K562 (cell line): ENCODE results near the gene BCL2L15. TPM values are rescaled to one million over a fixed set of nuclear protein-coding genes. Genes with fewer than 3 reads are reported as not detected.

Experiments used
- ATF1 ChIP-seq, 2 experiments: fragments of 450-650 bp in 1 of 2; IDR thresholded peaks; 2 replicates each; pipeline ENCODE4 v1.6.1; 2016; ENCODE audit warnings: missing compliant biosample characterization in 1 of 2, missing genetic modification characterization in 1 of 2
- CCNT2 ChIP-seq: IDR thresholded peaks from 2 replicates; pipeline ENCODE4 v1.6.1; 2011; ENCODE audit warnings: borderline replicate concordance, low read depth, mild to moderate bottlenecking, moderate library complexity, mixed read lengths, low read length; ENCODE audit not compliant: insufficient read length; ENCODE audit errors: extremely low read depth
- KDM5B ChIP-seq: fragments of 200-600 bp; sonication (generic); IDR thresholded peaks from 2 replicates; pipeline ENCODE4 v1.6.1; 2012; ENCODE audit warnings: low read depth, mild to moderate bottlenecking, moderate library complexity, low read length, control low read depth, inconsistent platforms; ENCODE audit not compliant: insufficient replicate concordance
- MEF2D ChIP-seq: conservative IDR thresholded peaks from 2 replicates; pipeline ENCODE4 v1.6.1; 2016; ENCODE audit warnings: low read depth, missing genetic modification characterization, missing compliant biosample characterization
- NONO ChIP-seq, 2 experiments: fragments of 200-400 bp in 1 of 2; fragments of 450-650 bp in 1 of 2; formaldehyde crosslinking in 1 of 2; IDR thresholded peaks; 2 replicates each; pipeline ENCODE4 v1.6.1; 2017; ENCODE audit warnings: low read depth in 2 of 2, mild to moderate bottlenecking in 2 of 2, moderate library complexity in 2 of 2, low read length in 1 of 2
- SMARCA4 ChIP-seq: fragments of 450-650 bp; IDR thresholded peaks from 2 replicates; pipeline ENCODE4 v1.6.1; 2016
- ZNF134 ChIP-seq: fragments of 250-450 bp; sonication (Bioruptor Pico); conservative IDR thresholded peaks from 2 replicates; pipeline ENCODE4 v1.4.0; 2020
- ZNF239 ChIP-seq: fragments of 250-450 bp; sonication (Bioruptor Pico); IDR thresholded peaks from 2 replicates; pipeline ENCODE4 v1.4.0; 2020; ENCODE audit warnings: mild to moderate bottlenecking
- ZNF41 ChIP-seq: fragments of 250-450 bp; sonication (Bioruptor Pico); conservative IDR thresholded peaks from 2 replicates; pipeline ENCODE4 v1.4.0; 2020; ENCODE audit warnings: mild to moderate bottlenecking
- polyA plus RNA-seq, 8 experiments: library from polyadenylated mRNA; depleted of rRNA in 4 of 8; stranded (reverse) in 5 of 8; unstranded in 3 of 8; fragments of >200 nt; fragmentation: Nextera tagmentation in 2 of 8; fragmentation: Illumina TruSeq in 1 of 8; extraction: Ambion mirVana in 2 of 8; extraction: Trizol in 1 of 8; gene quantifications; 2 replicates each; pipeline versions ENCODE4 v1.2.1 to v1.2.3, GENCODE V29; 2011 to 2014; ENCODE audit warnings: inconsistent platforms in 1 of 8, missing spikeins in 1 of 8
- total RNA-seq, 7 experiments: library from RNA; depleted of rRNA in 6 of 7; stranded (reverse); fragments of >200 nt in 6 of 7; fragmentation: Illumina TruSeq in 2 of 7; extraction: Trizol in 2 of 7; gene quantifications; 2 replicates each; pipeline versions ENCODE4 v1.2.1 to v1.2.3, GENCODE V29; 2011 to 2021; ENCODE audit warnings: low replicate concordance in 1 of 7
- TF ChIP-seq, protein P1 (sequence below): fragments of 450-650 bp; formaldehyde crosslinking; IDR thresholded peaks from 2 replicates; pipeline ENCODE4 v1.4.0; 2022; ENCODE audit warnings: missing genetic modification characterization
- TF ChIP-seq, protein P2 (sequence below): fragments of 450-650 bp; IDR thresholded peaks from 2 replicates; pipeline ENCODE4 v1.6.1; 2016; ENCODE audit warnings: antibody characterized with exemption
- TF ChIP-seq, protein P3 (sequence below), 3 experiments: fragments of 200-800 bp in 1 of 3; sonication (Bioruptor generic) in 1 of 3; sonication (generic) in 1 of 3; formaldehyde crosslinking in 1 of 3; IDR thresholded peaks; 2 replicates each; pipeline versions ENCODE4 v1.6.1 to v1.8.0; 2016 to 2022; ENCODE audit warnings: mild to moderate bottlenecking in 2 of 3, missing compliant biosample characterization in 2 of 3, missing genetic modification characterization in 2 of 3, missing genetic modification reagents in 1 of 3
- TF ChIP-seq, protein P4 (sequence below): sonication (generic); formaldehyde crosslinking; IDR thresholded peaks from 2 replicates; pipeline ENCODE4 v1.8.0; 2022; ENCODE audit warnings: mild to moderate bottlenecking, missing genetic modification reagents, borderline replicate concordance
- TF ChIP-seq, protein P5 (sequence below): fragments of 450-650 bp; IDR thresholded peaks from 2 replicates; pipeline ENCODE4 v1.6.1; 2018; ENCODE audit warnings: mild to moderate bottlenecking, low read depth; ENCODE audit not compliant: partially characterized antibody
- TF ChIP-seq, protein P6 (sequence below), 2 experiments: fragments of 200-800 bp in 1 of 2; sonication (Bioruptor generic) in 1 of 2; sonication (generic) in 1 of 2; formaldehyde crosslinking in 1 of 2; IDR thresholded peaks in 1 of 2; conservative IDR thresholded peaks in 1 of 2; 2 replicates each; pipeline versions ENCODE4 v1.5.0 to v1.6.1; 2016 to 2020; ENCODE audit warnings: missing compliant biosample characterization in 1 of 2, missing genetic modification characterization in 1 of 2, missing genetic modification reagents in 1 of 2

The BCL2L15 gene
- total and polyA plus RNA-seq, 9 of the 15 experiments (the other 6 are each of a cell fraction or from before 2014, with no cell fraction given), result 0.06 to 0.42 (median 0.28) TPM; not detected in 1

DNA sequence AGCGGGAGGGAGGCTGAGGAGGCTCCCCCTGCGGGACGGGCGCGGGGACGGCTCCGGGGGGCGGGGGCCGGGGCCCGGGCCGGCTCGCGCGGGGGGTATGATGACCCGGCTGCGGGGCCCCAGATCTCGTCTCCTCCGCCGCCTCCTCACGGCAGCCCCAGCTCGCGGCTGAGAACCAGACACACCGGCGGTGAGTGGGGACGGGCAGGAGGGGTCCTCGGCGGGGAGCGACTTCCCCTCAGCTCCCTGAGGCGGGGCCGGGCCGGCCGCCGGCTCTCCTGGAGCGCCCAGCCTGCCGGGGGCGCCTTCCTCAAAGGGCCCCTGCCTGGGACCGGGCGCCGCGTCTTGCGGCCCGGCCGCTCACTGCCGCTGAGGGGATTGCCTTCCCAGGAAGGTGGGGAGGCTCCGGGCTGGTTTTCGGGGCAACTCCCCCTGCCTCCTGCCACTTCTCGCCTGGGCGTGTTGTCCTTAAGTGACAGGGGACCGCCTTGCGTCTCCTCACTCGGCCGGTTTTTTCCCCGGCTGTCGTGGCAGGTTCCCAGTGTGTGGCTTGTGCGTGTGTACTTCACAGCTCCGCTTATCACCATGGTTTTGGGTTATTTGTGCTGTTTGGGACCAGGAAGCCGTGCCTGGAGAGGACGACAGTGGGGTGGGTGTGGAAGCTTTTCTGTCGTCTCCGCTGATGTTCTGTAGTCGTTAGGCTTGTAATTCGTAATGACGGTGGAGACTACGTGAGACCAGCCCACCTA lies 42.5 kb upstream of the BCL2L15 start (continued):
- TF ChIP-seq, protein P1, sequence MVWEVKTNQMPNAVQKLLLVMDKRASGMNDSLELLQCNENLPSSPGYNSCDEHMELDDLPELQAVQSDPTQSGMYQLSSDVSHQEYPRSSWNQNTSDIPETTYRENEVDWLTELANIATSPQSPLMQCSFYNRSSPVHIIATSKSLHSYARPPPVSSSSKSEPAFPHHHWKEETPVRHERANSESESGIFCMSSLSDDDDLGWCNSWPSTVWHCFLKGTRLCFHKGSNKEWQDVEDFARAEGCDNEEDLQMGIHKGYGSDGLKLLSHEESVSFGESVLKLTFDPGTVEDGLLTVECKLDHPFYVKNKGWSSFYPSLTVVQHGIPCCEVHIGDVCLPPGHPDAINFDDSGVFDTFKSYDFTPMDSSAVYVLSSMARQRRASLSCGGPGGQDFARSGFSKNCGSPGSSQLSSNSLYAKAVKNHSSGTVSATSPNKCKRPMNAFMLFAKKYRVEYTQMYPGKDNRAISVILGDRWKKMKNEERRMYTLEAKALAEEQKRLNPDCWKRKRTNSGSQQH (CRISPR knock-in tag), result peak; percentile 60; the same call in 1 of the 2 replicates
- TF ChIP-seq, protein P2, sequence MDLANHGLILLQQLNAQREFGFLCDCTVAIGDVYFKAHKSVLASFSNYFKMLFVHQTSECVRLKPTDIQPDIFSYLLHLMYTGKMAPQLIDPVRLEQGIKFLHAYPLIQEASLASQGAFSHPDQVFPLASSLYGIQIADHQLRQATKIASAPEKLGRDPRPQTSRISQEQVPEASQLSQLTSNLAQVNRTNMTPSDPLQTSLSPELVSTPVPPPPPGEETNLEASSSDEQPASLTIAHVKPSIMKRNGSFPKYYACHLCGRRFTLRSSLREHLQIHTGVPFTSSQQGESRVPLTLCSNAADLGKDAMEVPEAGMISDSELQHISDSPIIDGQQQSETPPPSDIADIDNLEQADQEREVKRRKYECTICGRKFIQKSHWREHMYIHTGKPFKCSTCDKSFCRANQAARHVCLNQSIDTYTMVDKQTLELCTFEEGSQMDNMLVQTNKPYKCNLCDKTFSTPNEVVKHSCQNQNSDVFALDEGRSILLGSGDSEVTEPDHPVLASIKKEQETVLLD, result no peak
- TF ChIP-seq SMARCA4 (0 out of 2 replicates have a peak, but pooled peaks have one; percentile 13), NONO (IDR thresholded peaks at IDR 0.05; ENCODE audit: low read depth in 2 of 2, low read length in 1 of 2) (peak in 1 of 2 experiments; percentile 6; a peak in 1 of 4 replicates), ZNF134 (CRISPR knock-in tag) (no peak), MEF2D (tag) (no peak), ATF1 (CRISPR knock-in tag; IDR thresholded peaks at IDR 0.05) (no peak), ATF1 (tag; IDR thresholded peaks at IDR 0.05) (peak; percentile 7; the same call in 1 of the 2 replicates), KDM5B (peak; percentile 54), ZNF239 (CRISPR knock-in tag) (0 out of 2 replicates have a peak, but pooled peaks have one; percentile 23), CCNT2 (peak; percentile 14), ZNF41 (0 out of 2 replicates have a peak, but pooled peaks have one; percentile 8)
- TF ChIP-seq, protein P3, sequence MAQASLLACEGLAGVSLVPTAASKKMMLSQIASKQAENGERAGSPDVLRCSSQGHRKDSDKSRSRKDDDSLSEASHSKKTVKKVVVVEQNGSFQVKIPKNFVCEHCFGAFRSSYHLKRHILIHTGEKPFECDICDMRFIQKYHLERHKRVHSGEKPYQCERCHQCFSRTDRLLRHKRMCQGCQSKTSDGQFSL (CRISPR knock-in tag; IDR thresholded peaks at IDR 0.05), result peak; percentile 39
- TF ChIP-seq, protein P3 (tag; IDR thresholded peaks at IDR 0.05), result no peak
- TF ChIP-seq, protein P4, sequence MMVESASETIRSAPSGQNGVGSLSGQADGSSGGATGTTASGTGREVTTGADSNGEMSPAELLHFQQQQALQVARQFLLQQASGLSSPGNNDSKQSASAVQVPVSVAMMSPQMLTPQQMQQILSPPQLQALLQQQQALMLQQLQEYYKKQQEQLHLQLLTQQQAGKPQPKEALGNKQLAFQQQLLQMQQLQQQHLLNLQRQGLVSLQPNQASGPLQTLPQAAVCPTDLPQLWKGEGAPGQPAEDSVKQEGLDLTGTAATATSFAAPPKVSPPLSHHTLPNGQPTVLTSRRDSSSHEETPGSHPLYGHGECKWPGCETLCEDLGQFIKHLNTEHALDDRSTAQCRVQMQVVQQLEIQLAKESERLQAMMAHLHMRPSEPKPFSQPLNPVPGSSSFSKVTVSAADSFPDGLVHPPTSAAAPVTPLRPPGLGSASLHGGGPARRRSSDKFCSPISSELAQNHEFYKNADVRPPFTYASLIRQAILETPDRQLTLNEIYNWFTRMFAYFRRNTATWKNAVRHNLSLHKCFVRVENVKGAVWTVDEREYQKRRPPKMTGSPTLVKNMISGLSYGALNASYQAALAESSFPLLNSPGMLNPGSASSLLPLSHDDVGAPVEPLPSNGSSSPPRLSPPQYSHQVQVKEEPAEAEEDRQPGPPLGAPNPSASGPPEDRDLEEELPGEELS, result no peak; the same call in 1 of the 2 replicates
- TF ChIP-seq, protein P5, sequence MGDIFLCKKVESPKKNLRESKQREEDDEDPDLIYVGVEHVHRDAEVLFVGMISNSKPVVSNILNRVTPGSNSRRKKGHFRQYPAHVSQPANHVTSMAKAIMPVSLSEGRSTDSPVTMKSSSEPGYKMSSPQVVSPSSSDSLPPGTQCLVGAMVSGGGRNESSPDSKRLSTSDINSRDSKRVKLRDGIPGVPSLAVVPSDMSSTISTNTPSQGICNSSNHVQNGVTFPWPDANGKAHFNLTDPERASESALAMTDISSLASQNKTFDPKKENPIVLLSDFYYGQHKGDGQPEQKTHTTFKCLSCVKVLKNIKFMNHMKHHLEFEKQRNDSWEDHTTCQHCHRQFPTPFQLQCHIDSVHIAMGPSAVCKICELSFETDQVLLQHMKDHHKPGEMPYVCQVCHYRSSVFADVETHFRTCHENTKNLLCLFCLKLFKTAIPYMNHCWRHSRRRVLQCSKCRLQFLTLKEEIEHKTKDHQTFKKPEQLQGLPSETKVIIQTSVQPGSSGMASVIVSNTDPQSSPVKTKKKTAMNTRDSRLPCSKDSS, result no peak
- TF ChIP-seq, protein P6, sequence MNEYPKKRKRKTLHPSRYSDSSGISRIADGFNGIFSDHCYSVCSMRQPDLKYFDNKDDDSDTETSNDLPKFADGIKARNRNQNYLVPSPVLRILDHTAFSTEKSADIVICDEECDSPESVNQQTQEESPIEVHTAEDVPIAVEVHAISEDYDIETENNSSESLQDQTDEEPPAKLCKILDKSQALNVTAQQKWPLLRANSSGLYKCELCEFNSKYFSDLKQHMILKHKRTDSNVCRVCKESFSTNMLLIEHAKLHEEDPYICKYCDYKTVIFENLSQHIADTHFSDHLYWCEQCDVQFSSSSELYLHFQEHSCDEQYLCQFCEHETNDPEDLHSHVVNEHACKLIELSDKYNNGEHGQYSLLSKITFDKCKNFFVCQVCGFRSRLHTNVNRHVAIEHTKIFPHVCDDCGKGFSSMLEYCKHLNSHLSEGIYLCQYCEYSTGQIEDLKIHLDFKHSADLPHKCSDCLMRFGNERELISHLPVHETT (CRISPR knock-in tag; conservative IDR thresholded peaks at IDR 0.05 in 1 of 2, IDR thresholded peaks at IDR 0.05 in 1 of 2), result peak in 1 of 2 experiments; percentile 91; a peak in 2 of 4 replicates
